Measurements from ENCODE around the gene SNAP29.
"Not testable (repeated sequence)": the region's sequence is repeated elsewhere in the genome, so short reads cannot be mapped to it uniquely, and the experiment has no call there.

The SNAP29 gene

GRCh38 chr22:20858615-20859416 lies at the start of gene SNAP29, which contains the start of gene PI4KA:
TSS of gene SNAP29 (plus strand) at chr22:20859007. CDS start at chr22:20859111, 104 bp downstream.
TSS of gene PI4KA (minus strand) at chr22:20858811. CDS start at chr22:20858725, 86 bp downstream.
- peak; percentile 91 to 96 for DNase-seq (ENCODE audit: low read depth in 2 of 2)

GRCh38 chr22:20809538-20810185 lies 49.1 kb upstream of the SNAP29 start:
- no peak for DNase-seq (ENCODE audit: low read depth in 2 of 2)

DNA sequence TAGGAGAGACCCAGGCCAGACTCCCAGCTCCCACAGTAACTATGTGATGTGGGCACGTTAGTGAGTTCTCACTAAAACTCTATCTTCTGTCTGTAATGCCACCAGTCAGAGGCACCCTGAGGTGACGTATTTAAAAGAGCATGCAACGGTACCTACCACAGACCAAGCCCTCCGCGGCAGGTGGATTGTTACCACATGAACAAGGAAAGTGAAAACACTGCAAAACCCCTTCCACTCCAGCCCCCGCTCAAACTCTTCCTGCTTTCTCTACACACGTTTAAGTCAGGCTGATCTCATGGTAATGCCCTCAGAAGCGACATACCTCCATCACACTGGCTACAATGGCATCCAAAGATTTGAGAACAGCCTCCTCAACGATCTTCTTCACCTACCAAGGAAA lies 48.2 kb upstream of the SNAP29 start:
- DNase-seq (ENCODE audit: low read depth in 2 of 2), result peak in 1 of 2 donors; percentile 1

DNA sequence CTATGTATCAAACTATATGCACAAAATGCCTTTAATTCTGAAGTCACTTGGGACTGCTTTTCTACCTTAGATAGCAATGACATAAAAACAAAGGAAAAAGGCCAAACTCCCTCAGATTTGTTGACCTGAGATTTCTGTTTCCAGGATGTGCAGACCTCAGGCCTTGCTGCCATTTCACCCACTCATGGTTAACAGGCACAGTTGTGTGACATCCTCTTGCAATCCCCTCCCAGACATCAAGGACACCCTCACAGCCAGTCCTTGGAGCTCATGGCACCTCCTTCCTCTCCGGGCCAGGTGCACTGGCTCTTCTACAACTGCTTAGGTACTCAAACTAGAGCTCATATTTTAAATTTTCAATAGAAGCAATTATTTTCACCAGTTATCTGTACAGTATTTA lies 47.6 kb upstream of the SNAP29 start:
- DNase-seq (ENCODE audit: low read depth in 2 of 2), result no peak

DNA sequence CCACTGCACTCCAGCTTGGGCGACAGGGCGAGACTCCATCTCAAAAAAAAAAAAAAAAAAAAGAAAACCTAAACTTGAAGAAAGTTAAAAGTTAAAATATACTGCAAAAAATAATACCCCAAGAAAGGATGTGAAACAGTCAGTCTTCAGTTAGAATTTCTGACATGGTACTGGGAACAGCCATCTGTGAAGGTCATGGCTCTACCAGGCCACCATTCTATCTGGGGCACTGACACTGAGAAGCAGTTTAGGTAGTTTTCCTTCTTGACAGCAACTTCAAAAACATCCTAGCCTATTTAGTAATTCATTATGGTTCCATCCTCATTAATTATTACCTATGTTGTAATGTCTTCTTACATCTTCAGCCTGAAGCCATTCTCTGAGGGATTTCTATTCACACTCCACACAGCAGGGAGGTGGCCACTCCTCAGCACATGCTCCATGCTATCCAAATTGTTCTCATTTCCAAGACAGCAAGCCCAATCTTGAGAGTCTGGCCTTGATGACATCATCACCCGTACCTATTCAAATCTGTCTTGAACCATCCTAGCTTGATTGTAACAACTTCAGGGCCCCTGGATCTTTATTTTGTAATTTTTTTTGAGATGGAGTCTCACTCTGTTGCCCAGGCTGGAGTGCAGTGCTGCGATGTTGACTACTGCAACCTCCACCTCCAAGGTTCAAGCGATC lies 46.7 kb upstream of the SNAP29 start:
- DNase-seq (ENCODE audit: low read depth in 2 of 2), result no peak

DNA sequence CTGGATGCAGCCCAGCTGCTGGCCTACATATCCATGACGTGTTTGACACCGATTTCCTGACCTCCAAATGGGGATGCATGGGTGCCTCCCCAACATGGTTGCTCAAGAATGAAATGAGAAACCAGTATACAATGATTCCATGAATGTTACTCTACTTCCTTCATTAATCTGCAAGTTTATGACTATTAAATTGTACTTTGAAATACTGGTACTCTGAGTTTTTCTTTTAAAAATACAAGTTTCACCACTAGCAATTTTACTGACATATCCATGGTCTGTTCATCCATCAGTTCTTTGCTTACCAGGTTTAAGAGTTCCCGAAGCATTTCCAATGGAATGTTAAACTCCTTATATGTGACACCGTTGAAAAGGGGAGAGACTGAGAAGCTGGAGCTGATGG lies 45.8 kb upstream of the SNAP29 start:
- no peak for DNase-seq (ENCODE audit: low read depth in 2 of 2)

- DNase-seq (ENCODE audit: low read depth in 2 of 2), result no peak
Observed at GRCh38 chr22:20814221-20814808, 44.5 kb upstream of the SNAP29 start.

GRCh38 chr22:20815477-20816050 lies 43.2 kb upstream of the SNAP29 start:
- DNase-seq (ENCODE audit: low read depth in 2 of 2), result no peak

- no peak for DNase-seq (ENCODE audit: low read depth in 2 of 2)
Observed at GRCh38 chr22:20816559-20816958, 42.2 kb upstream of the SNAP29 start.

- DNase-seq (ENCODE audit: low read depth in 2 of 2), result no peak
Observed at GRCh38 chr22:20818471-20818870, 40.3 kb upstream of the SNAP29 start.

DNA sequence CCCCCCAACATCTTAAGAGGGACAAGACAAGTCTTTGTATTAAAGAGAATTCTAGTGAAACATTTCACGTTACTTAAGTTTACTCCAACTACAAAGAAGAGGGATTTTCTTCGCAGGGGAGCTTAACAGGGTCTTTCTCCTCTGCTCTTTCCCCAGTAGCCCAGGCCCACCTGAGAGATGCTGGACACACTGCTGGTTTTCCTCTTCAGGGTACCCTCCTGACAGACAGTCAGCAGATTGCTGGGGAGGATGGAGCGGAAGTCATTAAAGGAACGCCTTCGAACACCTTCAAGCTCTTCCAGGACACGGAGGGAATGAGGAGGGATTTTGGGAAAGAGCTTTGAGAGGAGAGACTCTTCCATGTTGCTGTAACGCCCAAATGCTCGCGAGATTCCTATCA lies 39.3 kb upstream of the SNAP29 start:
- DNase-seq (ENCODE audit: low read depth in 2 of 2), result no peak

DNA sequence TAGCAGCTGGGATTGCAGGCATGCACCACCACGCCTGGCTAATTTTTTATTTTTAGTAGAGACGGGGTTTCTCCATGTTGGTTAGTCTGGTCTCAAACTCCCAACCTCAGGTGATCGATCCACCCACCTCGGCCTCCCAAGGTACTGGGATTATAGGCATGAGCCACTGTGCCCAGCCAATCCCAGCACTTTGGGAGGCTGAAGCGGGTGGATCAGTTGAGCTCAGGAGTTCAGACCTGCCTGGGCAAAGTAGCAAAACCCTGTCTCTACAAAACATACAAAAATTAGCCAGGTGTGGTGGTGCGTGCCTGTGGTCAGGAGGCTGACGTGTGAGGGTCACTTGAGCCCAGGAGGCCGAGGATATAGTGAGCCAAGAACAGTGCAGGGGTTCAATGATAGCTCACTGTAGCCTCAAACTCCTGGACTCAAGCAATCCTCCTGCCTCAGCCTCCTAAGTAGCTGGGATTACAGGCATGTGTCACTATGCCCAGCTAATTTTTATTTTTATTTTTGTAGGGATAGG lies 37.0 kb upstream of the SNAP29 start:
- not testable (repeated sequence) for DNase-seq (ENCODE audit: low read depth in 2 of 2)

- DNase-seq (ENCODE audit: low read depth in 2 of 2), result no peak
Observed at GRCh38 chr22:20822240-20822639, 36.6 kb upstream of the SNAP29 start.

DNA sequence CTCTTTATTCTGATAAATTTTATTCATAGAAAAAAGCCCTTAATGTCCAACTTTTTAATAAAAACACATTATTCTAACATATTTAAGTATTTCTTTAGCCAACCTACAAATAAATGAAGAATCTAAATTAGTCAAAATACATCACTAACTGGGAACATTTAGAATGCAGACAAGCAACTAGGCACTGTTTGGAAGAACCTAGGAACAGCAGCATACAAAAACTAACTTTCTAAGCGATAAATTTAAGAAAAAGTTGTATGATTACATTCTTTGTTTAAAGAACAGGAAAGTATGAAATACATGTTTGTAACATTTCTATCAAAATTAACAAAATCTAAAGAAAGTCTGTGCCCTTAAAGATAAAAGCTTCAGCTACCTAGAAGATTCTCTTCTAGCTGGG lies 35.5 kb upstream of the SNAP29 start:
- DNase-seq (ENCODE audit: low read depth in 2 of 2), result no peak

GRCh38 chr22:20825216-20825615 lies 33.6 kb upstream of the SNAP29 start:
- not testable (repeated sequence) for DNase-seq (ENCODE audit: low read depth in 2 of 2)

GRCh38 chr22:20825624-20826023 lies 33.2 kb upstream of the SNAP29 start:
- no peak for DNase-seq (ENCODE audit: low read depth in 2 of 2)

DNA sequence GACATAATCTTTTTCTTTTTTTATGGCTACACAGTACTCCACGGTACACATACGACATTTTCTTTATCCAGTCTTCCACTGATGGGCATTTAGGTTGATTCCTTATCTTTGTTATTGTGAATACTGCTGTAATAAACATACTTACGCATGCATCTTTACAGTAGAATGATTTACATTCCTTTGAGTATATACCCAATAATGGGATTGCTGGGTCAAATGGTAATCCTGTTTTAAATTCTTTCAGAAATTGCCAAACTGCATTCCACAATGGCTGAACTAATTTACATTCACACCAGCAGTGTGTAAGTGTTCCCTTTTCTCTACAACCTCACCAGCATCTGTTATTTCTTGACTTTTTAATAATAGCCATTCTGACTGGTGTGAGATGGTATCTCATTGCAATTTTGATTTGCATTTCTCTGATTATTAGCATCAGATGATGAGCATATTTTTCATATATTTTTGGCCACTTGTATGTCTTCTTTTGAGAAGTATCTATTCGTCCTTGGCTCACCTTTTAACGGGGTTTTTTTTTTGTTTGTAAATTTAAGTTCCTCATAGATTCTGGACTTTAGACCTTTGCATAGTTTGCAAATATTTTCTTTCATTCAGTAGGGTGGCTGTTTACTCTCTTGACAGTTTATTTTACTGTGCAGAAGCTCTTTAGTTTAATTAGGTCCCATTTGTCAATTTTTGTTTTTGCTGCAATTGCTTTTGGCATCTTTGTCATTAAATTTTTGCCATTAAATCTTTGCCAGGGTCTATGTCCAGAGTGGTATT lies 32.2 kb upstream of the SNAP29 start:
- DNase-seq (ENCODE audit: low read depth in 2 of 2), result not testable (repeated sequence)

- DNase-seq (ENCODE audit: low read depth in 2 of 2), result no peak
Observed at GRCh38 chr22:20829491-20830134, 29.2 kb upstream of the SNAP29 start.

DNA sequence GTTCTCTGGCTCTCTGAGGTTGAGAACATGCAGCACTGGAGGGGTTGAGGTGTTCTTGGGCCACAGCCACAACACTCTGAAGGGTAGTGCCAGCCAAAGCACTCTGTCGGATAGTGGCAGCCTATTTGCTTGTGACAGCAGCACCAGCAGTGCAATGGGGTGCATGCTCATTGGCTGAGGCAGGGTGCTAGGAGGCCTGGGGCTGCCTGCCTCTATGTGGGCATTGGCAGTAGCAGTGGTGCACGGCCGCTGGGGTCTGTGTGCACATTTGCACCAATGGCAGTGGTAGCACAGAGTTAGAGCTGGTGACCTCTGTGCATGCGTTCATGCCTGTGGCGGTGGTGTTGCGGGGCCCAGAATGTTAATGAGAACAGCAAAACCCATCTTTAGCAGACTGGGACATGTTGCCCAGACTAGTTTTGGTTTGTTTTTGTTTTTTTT lies 25.6 kb upstream of the SNAP29 start:
- DNase-seq (ENCODE audit: low read depth in 2 of 2), result no peak

GRCh38 chr22:20834206-20834605 lies 24.6 kb upstream of the SNAP29 start:
- DNase-seq (ENCODE audit: low read depth in 2 of 2), result no peak
